Esophagus muscularis mucosa (tissue), 4 donors: ENCODE measurements around the gene DAND5. TPM values are rescaled to one million over a fixed set of nuclear protein-coding genes. Genes with fewer than 3 reads are reported as not detected.
A peak's percentile ranks its signal among the peaks of the same experiment; 100 is the strongest.

Experiments used
- DNase-seq: peaks from one replicate; pipeline ENCODE4 v3.0.0-alpha.2; 2017; ENCODE audit errors: extremely low spot score
- H3K27ac ChIP-seq, 4 donors: fragments of 200-600 bp; sonication (generic); replicated peaks in 1 of 4; 1 replicate in 3 of 4; 2 replicates in 1 of 4; pipeline ENCODE4 v1.5.1; 2016 to 2019; ENCODE audit warnings: mild to moderate bottlenecking in 1 of 4
- H3K27me3 ChIP-seq, 4 donors: fragments of 200-600 bp; sonication (generic); one replicate each; pipeline versions ENCODE4 v1.5.1 to v1.6.0; 2016 to 2019
- H3K36me3 ChIP-seq, 4 donors: fragments of 200-600 bp; sonication (generic); one replicate each; pipeline ENCODE4 v1.5.1; 2016 to 2019
- H3K4me1 ChIP-seq, 4 donors: fragments of 200-600 bp; sonication (generic); one replicate each; pipeline ENCODE4 v1.5.1; 2016 to 2019
- H3K4me3 ChIP-seq, 4 donors: fragments of 200-600 bp; sonication (generic); 1 replicate in 2 of 4; 2 replicates in 2 of 4; pipeline ENCODE4 v1.5.1; 2016 to 2019; ENCODE audit warnings: mild to moderate bottlenecking in 4 of 4, moderate library complexity in 1 of 4
- H3K9me3 ChIP-seq, 4 donors: fragments of 200-600 bp; sonication (generic); 1 replicate in 3 of 4; 2 replicates in 1 of 4; pipeline ENCODE4 v1.5.1; 2016 to 2019
- EP300 ChIP-seq: sonication (generic); formaldehyde crosslinking; IDR thresholded peaks from one replicate; pipeline ENCODE4 v1.6.1; 2017; ENCODE audit warnings: antibody characterized with exemption
- POLR2A ChIP-seq: fragments of 450-650 bp; IDR thresholded peaks from one replicate; pipeline ENCODE4 v1.6.1; 2017; ENCODE audit warnings: antibody characterized with exemption, moderate library complexity, mild to moderate bottlenecking, low read depth
- POLR2AphosphoS5 ChIP-seq, 2 donors: sonication (generic); formaldehyde crosslinking; IDR thresholded peaks; one replicate each; pipeline ENCODE4 v1.6.1; 2017; ENCODE audit warnings: antibody characterized with exemption in 2 of 2
- WGBS: methylation state at CpG from one replicate; pipeline ENCODE4 v1.1.5; 2018; 5-methylcytosine and 5-hydroxymethylcytosine counted together
- intact Hi-C: fragments of 100-400 bp; cut with DNase I; formaldehyde crosslinking; loops from one replicate; pipeline ENCODE4 v1.15.1; 2023
- total RNA-seq, 4 donors: library from RNA; depleted of rRNA; stranded (reverse); fragments of >200 nt; gene quantifications; one replicate each; pipeline versions ENCODE4 v1.1.0 to v1.2.1, GENCODE V29; 2016
- TF ChIP-seq, protein P1 (sequence below), 3 experiments: fragments of 200-600 bp in 2 of 3; fragments of 450-650 bp in 1 of 3; sonication (generic) in 2 of 3; IDR thresholded peaks; one replicate each; pipeline ENCODE4 v1.5.1; 2017 to 2019; ENCODE audit warnings: antibody characterized with exemption in 3 of 3, mild to moderate bottlenecking in 2 of 3, moderate library complexity in 1 of 3

DAND5 gene
- total RNA-seq, 4 donors from 2014 or later = 0.19 to 0.83 (median 0.29) TPM; not detected in 1

GRCh38 chr19:13001502-13002165 lies 32.3 kb downstream of the DAND5 start:
- intact Hi-C loops = no loop called here
- peaks cover 74 to 100% (median 99%) of the 10 kb centered on the region in 4 donors for H3K4me1 ChIP-seq
- no peaks in the 10 kb centered on the region for H3K27me3 ChIP-seq
- TF ChIP-seq, protein P1, sequence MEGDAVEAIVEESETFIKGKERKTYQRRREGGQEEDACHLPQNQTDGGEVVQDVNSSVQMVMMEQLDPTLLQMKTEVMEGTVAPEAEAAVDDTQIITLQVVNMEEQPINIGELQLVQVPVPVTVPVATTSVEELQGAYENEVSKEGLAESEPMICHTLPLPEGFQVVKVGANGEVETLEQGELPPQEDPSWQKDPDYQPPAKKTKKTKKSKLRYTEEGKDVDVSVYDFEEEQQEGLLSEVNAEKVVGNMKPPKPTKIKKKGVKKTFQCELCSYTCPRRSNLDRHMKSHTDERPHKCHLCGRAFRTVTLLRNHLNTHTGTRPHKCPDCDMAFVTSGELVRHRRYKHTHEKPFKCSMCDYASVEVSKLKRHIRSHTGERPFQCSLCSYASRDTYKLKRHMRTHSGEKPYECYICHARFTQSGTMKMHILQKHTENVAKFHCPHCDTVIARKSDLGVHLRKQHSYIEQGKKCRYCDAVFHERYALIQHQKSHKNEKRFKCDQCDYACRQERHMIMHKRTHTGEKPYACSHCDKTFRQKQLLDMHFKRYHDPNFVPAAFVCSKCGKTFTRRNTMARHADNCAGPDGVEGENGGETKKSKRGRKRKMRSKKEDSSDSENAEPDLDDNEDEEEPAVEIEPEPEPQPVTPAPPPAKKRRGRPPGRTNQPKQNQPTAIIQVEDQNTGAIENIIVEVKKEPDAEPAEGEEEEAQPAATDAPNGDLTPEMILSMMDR (IDR thresholded peaks at IDR 0.05) = no peak
- TF ChIP-seq EP300 = no peak
- no peak for TF ChIP-seq POLR2A
- peak; percentile 55 to 61 for TF ChIP-seq POLR2AphosphoS5 (IDR thresholded peaks at IDR 0.05)
- H3K36me3 ChIP-seq = peaks cover 0 to 14% (median 10%) of the 10 kb centered on the region in 4 donors
- peak overlapping the region; percentile 88 to 98 (median 97) for H3K27ac ChIP-seq
- H3K4me3 ChIP-seq = peak overlapping the region; percentile 46 to 61 (median 58)
- no peaks in the 10 kb centered on the region for H3K9me3 ChIP-seq
- DNase-seq = no peak
- WGBS = 62% methylated on average over 21 of the region's 41 CpGs

GRCh38 chr19:13002166-13002898 lies 33.0 kb downstream of the DAND5 start:
- WGBS = 31% methylated on average over 21 of the region's 29 CpGs

DNA sequence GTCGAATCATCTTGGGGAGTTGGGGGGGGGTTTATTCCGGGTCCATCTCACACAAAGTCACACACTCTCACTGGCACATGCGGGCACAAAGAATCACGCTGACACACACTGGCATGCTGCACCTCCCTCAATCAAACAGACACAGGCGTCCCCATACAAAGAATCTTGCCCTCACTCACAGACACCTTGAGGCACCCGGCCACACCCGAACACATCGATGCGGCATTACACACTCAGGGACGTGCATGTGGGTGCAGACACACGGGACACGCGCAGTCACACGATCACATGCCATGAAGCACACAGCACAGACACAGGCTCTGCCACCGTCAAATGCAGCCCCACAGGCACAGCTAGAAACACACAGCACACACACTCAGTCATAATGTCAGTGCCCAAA lies 33.7 kb downstream of the DAND5 start:
- DNase-seq = no peak
- Histone ChIP-seq H3K27ac (peak overlapping the region; percentile 88 to 98 (median 97)), H3K4me3 (peak overlapping the region; percentile 46 to 61 (median 58)), H3K4me1 (peaks cover 77 to 100% (median 99%) of the 10 kb centered on the region in 4 donors), H3K27me3 (no peaks in the 10 kb centered on the region), H3K9me3 (no peaks in the 10 kb centered on the region), H3K36me3 (peaks cover 0 to 14% (median 10%) of the 10 kb centered on the region in 4 donors)
- intact Hi-C loops = no loop called here
- 55% methylated on average over 15 of the region's 15 CpGs for WGBS
- TF ChIP-seq POLR2A (no peak), EP300 (no peak), POLR2AphosphoS5 (IDR thresholded peaks at IDR 0.05) (no peak)
- TF ChIP-seq, protein P1 (IDR thresholded peaks at IDR 0.05) = no peak

More at GRCh38 chr19:13002166-13002898, 33.0 kb downstream of the DAND5 start:
- DNase-seq = no peak
- Histone ChIP-seq H3K36me3 (peaks cover 0 to 14% (median 10%) of the 10 kb centered on the region in 4 donors), H3K4me3 (peak overlapping the region; percentile 46 to 61 (median 58)), H3K9me3 (no peaks in the 10 kb centered on the region), H3K27ac (peak overlapping the region; percentile 88 to 98 (median 97)), H3K27me3 (no peaks in the 10 kb centered on the region), H3K4me1 (peaks cover 74 to 100% (median 99%) of the 10 kb centered on the region in 4 donors)
- intact Hi-C loops = no loop called here
- TF ChIP-seq EP300 = no peak
- TF ChIP-seq, protein P1 (IDR thresholded peaks at IDR 0.05) = peak; percentile 26 to 34 (median 31)
- peak; percentile 2 to 69 for TF ChIP-seq POLR2AphosphoS5 (IDR thresholded peaks at IDR 0.05)
- no peak for TF ChIP-seq POLR2A

GRCh38 chr19:13004273-13004672 lies 34.9 kb downstream of the DAND5 start:
- DNase-seq = no peak
- TF ChIP-seq, protein P1 (IDR thresholded peaks at IDR 0.05) = no peak
- TF ChIP-seq EP300 = no peak
- Histone ChIP-seq H3K36me3 (peaks cover 0 to 8% (median 5%) of the 10 kb centered on the region in 4 donors), H3K27ac (peak overlapping the region; percentile 88 to 98 (median 97)), H3K9me3 (no peaks in the 10 kb centered on the region), H3K27me3 (no peaks in the 10 kb centered on the region), H3K4me3 (no peak overlapping the region), H3K4me1 (peaks cover 89 to 100% (median 99%) of the 10 kb centered on the region in 4 donors)
- WGBS = 86% methylated on average over 7 of the region's 7 CpGs
- intact Hi-C loops = no loop called here
